Stimulated activated CD4-positive, alpha-beta T cell treated with anti-CD3 and anti-CD28 coated beads, Interleukin-1b, Interleukin-23, amount 100 ng/mL, for 24 hours (primary cell): ENCODE data around the gene ADARB2.
"Not testable (repeated sequence)": the region's sequence is repeated elsewhere in the genome, so short reads cannot be mapped to it uniquely, and the experiment has no call there.

Source experiments
- DNase-seq, 4 experiments: peaks; one replicate each; pipeline ENCODE4 v3.0.0-alpha.2; 2020; ENCODE audit warnings: low read depth in 4 of 4, low spot score in 1 of 4

ADARB2 gene

GRCh38 chr10:1335642-1336041, 401.7 kb downstream of the ADARB2 start:
- no peak for DNase-seq

- no peak for DNase-seq
Observed at GRCh38 chr10:1333981-1334380, 403.3 kb downstream of the ADARB2 start.

GRCh38 chr10:1331560-1331959, 405.8 kb downstream of the ADARB2 start:
- no peak for DNase-seq

- no peak for DNase-seq
Observed at GRCh38 chr10:1329622-1330021, 407.7 kb downstream of the ADARB2 start.

- no peak for DNase-seq
Observed at GRCh38 chr10:1328981-1329614, 408.2 kb downstream of the ADARB2 start.

GRCh38 chr10:1328161-1328823, 409.0 kb downstream of the ADARB2 start:
- DNase-seq = no peak

GRCh38 chr10:1327759-1328158, 409.6 kb downstream of the ADARB2 start:
- no peak for DNase-seq

- not testable (repeated sequence) for DNase-seq
Observed at GRCh38 chr10:1326514-1326913, 410.8 kb downstream of the ADARB2 start.

GRCh38 chr10:1324903-1325302, 412.4 kb downstream of the ADARB2 start:
- DNase-seq = no peak

GRCh38 chr10:1323951-1324350, 413.4 kb downstream of the ADARB2 start:
- DNase-seq = no peak

GRCh38 chr10:1320739-1321320, 416.5 kb downstream of the ADARB2 start:
- no peak for DNase-seq

- DNase-seq = no peak
Observed at GRCh38 chr10:1316809-1317143, 420.5 kb downstream of the ADARB2 start.

GRCh38 chr10:1316121-1316808, 421.1 kb downstream of the ADARB2 start:
- no peak for DNase-seq

- no peak for DNase-seq
Observed at GRCh38 chr10:1315178-1315577, 422.1 kb downstream of the ADARB2 start.

GRCh38 chr10:1311726-1312125, 425.6 kb downstream of the ADARB2 start:
- DNase-seq = no peak

- DNase-seq = no peak
Observed at GRCh38 chr10:1310271-1310789, 427.0 kb downstream of the ADARB2 start.

- DNase-seq = no peak
Observed at GRCh38 chr10:1309617-1310270, 427.6 kb downstream of the ADARB2 start.

GRCh38 chr10:1308962-1309616, 428.2 kb downstream of the ADARB2 start:
- DNase-seq = no peak

GRCh38 chr10:1308173-1308961, 429.0 kb downstream of the ADARB2 start:
- DNase-seq = no peak

GRCh38 chr10:1301143-1301542, 436.2 kb downstream of the ADARB2 start:
- no peak for DNase-seq
